ENCODE measurements around the gene RSAD2.

DNA sequence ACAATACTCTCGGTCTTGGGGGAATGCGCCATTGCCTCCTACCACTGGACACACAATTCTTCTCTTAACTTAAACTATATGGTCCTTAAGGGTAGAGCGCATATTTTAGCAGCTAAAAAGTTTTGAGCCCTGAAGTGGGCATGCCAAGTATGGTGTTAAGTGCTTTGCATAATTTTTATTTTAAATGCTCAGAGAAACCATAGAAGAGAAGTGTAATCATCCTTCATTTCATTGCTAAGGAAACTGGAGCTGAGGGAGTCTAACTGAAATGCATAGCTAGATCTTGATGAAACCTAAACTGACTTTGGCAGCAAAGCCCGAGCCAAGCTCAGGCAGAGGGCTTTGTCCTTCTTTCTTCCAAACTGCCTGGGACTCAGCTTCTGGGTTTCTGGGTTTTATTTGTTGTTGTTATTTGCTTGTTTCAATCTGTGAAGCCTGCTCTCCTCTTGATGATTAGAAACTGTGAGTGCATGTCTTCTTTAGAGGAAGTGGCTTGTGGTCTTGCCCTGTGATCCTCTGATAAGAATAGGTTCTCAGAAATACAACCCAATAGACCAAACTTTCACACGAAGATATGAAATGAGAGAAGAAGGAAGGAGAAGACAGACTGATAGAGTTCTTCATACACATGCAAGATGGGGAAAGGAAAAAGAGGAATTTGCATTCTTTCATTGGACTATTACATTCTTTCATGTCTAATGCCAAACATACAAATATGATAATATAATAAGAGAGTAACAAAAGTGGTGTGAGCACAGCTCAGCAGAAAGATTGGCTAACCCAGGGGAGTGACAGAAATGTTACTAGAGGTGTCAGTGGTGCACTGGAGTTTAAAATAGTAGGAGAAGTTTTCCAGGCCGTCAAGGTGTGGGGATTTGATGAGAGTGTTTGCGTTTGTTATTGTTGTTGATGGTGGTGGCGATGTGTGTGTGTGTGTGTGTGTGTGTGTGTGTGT, 32.1 kb downstream of the RSAD2 start:
- TF ChIP-seq, protein P1, sequence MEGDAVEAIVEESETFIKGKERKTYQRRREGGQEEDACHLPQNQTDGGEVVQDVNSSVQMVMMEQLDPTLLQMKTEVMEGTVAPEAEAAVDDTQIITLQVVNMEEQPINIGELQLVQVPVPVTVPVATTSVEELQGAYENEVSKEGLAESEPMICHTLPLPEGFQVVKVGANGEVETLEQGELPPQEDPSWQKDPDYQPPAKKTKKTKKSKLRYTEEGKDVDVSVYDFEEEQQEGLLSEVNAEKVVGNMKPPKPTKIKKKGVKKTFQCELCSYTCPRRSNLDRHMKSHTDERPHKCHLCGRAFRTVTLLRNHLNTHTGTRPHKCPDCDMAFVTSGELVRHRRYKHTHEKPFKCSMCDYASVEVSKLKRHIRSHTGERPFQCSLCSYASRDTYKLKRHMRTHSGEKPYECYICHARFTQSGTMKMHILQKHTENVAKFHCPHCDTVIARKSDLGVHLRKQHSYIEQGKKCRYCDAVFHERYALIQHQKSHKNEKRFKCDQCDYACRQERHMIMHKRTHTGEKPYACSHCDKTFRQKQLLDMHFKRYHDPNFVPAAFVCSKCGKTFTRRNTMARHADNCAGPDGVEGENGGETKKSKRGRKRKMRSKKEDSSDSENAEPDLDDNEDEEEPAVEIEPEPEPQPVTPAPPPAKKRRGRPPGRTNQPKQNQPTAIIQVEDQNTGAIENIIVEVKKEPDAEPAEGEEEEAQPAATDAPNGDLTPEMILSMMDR (IDR thresholded peaks at IDR 0.05 in 2 of 3, conservative IDR thresholded peaks at IDR 0.05 in 1 of 3; ENCODE audit: insufficient read depth in 2 of 3, low read depth in 1 of 3, low read length in 3 of 3): no peak
- no peak for TF ChIP-seq SP2 (IDR thresholded peaks at IDR 0.05; ENCODE audit: extremely low read depth, low read depth, low read length, poor library complexity, severe bottlenecking)
- TF ChIP-seq, protein P2, sequence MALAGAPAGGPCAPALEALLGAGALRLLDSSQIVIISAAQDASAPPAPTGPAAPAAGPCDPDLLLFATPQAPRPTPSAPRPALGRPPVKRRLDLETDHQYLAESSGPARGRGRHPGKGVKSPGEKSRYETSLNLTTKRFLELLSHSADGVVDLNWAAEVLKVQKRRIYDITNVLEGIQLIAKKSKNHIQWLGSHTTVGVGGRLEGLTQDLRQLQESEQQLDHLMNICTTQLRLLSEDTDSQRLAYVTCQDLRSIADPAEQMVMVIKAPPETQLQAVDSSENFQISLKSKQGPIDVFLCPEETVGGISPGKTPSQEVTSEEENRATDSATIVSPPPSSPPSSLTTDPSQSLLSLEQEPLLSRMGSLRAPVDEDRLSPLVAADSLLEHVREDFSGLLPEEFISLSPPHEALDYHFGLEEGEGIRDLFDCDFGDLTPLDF (CRISPR knock-in tag; IDR thresholded peaks at IDR 0.05): no peak
- TF ChIP-seq CBFB (CRISPR knock-in tag; IDR thresholded peaks at IDR 0.05): no peak
- TF ChIP-seq TBP (optimal IDR thresholded peaks at IDR 0.05; ENCODE audit: low read depth, low read length): no peak
- peak; percentile 85 for TF ChIP-seq RNF2 (IDR thresholded peaks at IDR 0.05)
- TF ChIP-seq HNRNPK (IDR thresholded peaks at IDR 0.05; ENCODE audit: low read depth, low read length, poor library complexity, severe bottlenecking): no peak
- TF ChIP-seq, protein P3, sequence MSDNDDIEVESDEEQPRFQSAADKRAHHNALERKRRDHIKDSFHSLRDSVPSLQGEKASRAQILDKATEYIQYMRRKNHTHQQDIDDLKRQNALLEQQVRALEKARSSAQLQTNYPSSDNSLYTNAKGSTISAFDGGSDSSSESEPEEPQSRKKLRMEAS (CRISPR knock-in tag; IDR thresholded peaks at IDR 0.05): no peak
- no peak for TF ChIP-seq ZZZ3 (IDR thresholded peaks at IDR 0.05)
- TF ChIP-seq EHMT2 (IDR thresholded peaks at IDR 0.05): peak; percentile 23; the same call in 1 of the 2 replicates
- TF ChIP-seq CEBPB (tag; IDR thresholded peaks at IDR 0.05): no peak
- no peak for TF ChIP-seq ZNF124 (CRISPR knock-in tag; IDR thresholded peaks at IDR 0.05)
- TF ChIP-seq, protein P4, sequence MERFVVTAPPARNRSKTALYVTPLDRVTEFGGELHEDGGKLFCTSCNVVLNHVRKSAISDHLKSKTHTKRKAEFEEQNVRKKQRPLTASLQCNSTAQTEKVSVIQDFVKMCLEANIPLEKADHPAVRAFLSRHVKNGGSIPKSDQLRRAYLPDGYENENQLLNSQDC (CRISPR knock-in tag; IDR thresholded peaks at IDR 0.05): no peak
